C4-2B (cell line): Measurements from ENCODE around the gene FRMD4B.

ENCODE experiments used
- ZFX ChIP-seq: fragments of 450-650 bp; IDR thresholded peaks from 2 replicates; pipeline ENCODE4 v1.6.1; 2017
- TF ChIP-seq, protein P1 (sequence below): fragments of 450-650 bp; conservative IDR thresholded peaks from 2 replicates; pipeline ENCODE4 v1.5.1; 2017; ENCODE audit warnings: mild to moderate bottlenecking

DNA sequence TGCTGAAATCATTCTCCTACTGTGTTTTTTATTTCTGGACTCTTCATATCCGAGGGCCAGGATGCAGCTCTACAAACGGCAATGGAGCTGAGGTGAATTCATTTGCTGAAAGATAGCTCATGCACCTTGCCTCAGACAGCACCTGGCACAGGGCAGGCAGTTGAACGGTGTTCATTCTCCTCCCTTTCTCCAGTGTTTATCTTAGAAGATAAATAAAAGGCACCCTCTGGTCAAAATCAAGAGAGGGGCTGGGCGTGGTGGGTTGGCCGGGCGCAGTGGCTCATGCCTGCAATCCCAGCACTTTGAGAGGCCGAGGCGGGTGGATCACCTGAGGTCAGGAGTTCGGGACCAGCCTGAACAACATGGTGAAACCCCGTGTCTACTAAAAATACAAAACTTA, 184.2 kb downstream of the FRMD4B start:
- TF ChIP-seq, protein P1, sequence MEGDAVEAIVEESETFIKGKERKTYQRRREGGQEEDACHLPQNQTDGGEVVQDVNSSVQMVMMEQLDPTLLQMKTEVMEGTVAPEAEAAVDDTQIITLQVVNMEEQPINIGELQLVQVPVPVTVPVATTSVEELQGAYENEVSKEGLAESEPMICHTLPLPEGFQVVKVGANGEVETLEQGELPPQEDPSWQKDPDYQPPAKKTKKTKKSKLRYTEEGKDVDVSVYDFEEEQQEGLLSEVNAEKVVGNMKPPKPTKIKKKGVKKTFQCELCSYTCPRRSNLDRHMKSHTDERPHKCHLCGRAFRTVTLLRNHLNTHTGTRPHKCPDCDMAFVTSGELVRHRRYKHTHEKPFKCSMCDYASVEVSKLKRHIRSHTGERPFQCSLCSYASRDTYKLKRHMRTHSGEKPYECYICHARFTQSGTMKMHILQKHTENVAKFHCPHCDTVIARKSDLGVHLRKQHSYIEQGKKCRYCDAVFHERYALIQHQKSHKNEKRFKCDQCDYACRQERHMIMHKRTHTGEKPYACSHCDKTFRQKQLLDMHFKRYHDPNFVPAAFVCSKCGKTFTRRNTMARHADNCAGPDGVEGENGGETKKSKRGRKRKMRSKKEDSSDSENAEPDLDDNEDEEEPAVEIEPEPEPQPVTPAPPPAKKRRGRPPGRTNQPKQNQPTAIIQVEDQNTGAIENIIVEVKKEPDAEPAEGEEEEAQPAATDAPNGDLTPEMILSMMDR = no peak
- TF ChIP-seq ZFX = no peak
